Middle frontal gyrus (tissue), 1 donor: ENCODE data around the gene LRRC49.
"Not testable (repeated sequence)": the region's sequence is repeated elsewhere in the genome, so short reads cannot be mapped to it uniquely, and the experiment has no call there.

Experiments
- DNase-seq: peaks from one replicate; pipeline ENCODE4 v3.0.0-alpha.2; 2015; ENCODE audit warnings: low spot score; ENCODE audit errors: extremely low spot score

The LRRC49 gene

DNA sequence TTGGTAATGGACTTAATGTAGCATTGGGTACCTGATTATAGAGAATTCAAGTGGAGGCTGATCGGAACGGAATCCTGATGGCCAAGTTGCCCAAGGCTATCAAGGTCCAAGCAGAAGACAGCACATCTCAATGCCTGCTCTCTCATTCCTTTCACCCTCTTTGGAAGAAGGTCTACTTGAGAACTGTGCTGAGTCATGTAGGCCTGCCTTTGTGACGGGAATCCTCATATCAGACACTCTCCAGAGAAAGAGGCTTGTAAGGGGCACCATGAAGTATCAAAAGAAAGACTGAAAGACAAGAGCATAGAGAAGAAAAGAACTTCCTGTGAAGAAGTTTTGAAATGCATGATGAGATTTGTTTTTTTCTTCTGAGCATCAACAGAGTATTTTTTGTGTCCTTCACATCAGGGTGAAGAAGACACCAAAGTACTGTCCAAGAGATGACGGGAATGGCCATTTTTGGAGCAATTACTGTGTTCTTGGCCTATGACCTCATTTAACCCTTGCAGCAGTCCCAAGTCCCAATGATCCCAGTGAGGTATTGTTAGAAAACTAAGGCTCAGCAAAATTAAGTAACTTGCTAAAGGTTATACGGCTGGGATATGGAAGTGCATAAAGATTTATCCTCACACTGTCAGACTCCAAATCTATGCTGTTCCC is 25.5 kb upstream of the LRRC49 start:
- DNase-seq, result no peak

DNA sequence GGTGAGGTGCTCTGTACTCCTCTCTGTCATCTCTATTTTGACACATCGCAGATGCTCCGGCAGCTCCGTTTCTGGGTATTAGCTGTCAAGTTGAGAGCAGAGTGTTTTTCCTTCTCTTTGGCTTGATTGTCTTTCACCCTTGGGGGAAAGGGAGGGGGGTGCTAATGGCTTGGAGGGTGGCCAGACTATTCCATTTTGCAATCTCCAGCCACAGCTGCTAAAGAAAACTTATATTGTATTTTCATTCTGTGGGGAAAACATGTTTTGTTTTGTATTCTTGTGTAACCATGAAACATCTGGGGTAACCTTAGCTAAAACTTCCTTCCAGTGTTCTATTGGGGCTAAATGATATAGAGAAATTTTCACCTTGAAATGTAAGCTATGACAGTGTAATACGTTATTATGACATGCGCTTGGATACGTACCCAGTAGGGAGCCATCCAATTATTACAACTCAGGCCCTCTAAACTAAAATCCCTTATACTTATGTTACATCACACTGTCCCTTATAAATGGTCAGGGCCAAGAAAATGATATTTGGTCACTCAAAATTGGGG is 24.6 kb upstream of the LRRC49 start:
- no peak for DNase-seq

GRCh38 chr15:70869346-70869745 is 23.3 kb upstream of the LRRC49 start:
- no peak for DNase-seq

DNA sequence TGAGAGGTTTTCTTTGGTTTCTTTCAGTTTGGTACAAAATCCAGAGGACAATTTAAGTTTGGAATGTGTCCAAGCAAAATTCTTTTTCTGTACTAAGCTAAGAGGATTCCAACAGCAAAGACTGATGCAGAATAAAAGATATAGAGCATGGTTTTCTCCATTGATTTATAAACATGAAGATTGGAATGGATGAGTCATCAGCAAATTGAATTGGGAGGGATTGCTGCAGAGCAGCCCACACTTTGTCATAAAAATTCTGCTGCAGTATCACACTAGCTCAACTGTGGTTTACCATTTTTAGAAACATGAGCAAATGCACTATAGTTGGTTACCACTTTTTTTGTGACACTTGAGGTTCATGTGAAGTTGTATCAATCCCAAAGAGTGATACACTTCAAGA is 22.6 kb upstream of the LRRC49 start:
- peak; percentile 50 for DNase-seq

GRCh38 chr15:70871490-70871889 is 21.1 kb upstream of the LRRC49 start:
- not testable (repeated sequence) for DNase-seq

DNA sequence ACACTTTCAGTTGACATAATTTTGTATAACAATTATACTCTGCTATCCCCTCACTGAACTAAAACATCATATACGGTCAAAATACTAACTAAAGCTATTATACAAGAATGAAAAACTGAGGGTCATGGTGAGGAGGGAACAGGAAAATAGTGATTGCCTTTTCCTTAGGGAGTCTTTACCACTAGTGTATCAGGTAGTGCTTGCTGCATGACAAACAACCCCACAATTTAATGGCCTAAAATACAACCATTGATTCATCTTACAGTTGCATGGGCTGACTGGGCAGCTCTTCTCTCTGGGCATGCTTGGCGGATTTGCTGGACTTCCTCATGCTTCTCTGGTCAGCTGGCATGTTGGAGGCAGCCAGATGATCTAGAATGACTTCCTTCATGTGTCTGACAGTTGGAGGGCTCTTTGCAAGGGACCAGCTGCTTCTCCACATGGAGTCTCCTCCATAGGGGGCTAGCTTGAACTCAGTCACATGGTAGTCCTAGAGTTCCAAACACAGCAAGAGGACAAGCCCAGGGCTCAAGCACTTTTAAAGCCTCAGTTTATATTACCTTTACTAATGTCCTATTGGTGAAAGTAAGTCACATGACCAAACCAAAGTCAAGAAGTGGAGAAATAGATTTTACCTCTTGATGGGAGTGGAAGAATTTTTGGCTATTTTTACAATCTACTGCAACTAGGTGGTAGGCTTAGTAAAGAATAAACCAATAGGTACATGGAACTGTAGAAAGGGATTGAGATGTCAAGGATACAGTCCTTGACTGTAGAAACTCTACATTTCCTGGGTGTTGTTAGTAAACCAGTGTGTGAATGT is 19.2 kb upstream of the LRRC49 start:
- no peak for DNase-seq

GRCh38 chr15:70875001-70875782 is 17.4 kb upstream of the LRRC49 start:
- peak; percentile 63 for DNase-seq

- DNase-seq, result no peak
These were observed 16.6 kb upstream of the LRRC49 start for GRCh38 chr15:70876011-70876410.

DNA sequence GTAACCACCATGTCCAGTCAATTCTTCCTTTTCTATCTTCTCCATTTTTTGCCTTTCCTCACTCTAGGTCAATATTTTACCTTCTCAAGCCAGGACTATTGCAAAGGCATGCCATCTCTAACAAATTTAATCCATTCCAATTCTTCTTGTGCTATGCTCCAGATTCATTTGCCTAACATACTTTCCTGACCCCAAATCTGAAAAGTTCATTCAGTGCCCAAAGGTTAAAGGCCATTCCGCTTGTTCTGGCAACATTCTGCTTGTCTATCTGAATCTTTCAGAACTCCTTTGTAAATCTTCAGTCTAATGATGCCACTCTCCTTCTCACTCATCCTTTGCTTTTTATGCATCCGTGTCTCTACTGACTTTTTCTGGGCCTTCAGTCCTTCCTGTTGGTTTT is 15.9 kb upstream of the LRRC49 start:
- no peak for DNase-seq

GRCh38 chr15:70879401-70879800 is 13.2 kb upstream of the LRRC49 start:
- no peak for DNase-seq

- no peak for DNase-seq
These were observed 11.8 kb upstream of the LRRC49 start for GRCh38 chr15:70880781-70881180.

GRCh38 chr15:70882361-70882760 is 10.3 kb upstream of the LRRC49 start:
- DNase-seq, result no peak

DNA sequence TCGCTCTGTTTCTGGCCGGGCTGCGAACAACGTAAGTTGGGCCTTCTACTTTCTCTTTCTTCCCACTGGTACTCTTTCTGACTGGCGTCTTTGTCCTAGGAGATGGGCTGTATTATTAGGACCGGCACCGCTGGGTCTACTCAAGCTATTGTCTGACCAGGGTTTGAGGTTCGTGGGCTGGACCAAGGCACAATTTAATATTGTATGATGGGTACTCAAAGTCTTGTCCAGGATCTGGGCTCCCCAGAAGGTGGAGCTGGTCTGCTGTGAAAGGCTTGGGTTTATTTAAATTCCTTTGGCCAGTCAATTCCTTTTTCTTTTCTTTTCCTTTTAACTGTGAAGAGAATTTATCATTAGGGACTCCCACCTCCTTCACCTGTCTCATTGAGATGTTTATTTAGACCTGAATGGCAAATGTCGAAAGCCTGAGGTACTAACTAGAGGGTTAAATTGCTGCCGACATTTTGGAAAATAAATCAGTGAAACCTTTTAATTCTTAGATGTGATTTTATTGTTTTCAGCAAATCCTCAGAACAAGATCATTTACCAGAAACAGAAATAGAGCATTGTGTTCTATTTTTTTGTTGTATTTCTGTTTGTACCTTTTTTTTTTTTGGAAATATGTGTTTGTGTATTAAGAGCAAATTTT is 410 bp downstream of the LRRC49 start:
- no peak for DNase-seq

- DNase-seq, result no peak
These were observed 9.5 kb downstream of the LRRC49 start for GRCh38 chr15:70902107-70902506.

DNA sequence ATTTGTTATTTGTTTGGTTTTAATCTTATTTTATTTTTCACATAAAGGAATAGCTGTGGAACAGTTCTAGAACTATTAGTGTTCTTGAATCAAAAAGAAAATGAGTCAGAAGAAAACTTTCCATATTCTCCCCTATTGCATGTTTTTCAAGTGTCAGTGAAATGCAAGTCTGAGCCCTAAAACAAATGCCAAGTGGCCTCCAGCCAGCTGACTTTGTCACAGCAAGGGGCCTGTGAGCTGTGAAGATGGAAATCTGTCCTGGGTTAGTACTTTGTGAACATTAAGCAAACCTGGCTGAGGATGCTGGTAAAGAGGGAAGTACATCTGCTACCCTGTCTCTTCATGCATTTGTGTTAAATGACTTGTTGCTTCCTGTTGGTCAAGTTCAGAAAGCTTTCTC is 14.2 kb downstream of the LRRC49 start:
- DNase-seq, result no peak

- DNase-seq, result no peak
These were observed 15.3 kb downstream of the LRRC49 start for GRCh38 chr15:70907784-70908471.

DNA sequence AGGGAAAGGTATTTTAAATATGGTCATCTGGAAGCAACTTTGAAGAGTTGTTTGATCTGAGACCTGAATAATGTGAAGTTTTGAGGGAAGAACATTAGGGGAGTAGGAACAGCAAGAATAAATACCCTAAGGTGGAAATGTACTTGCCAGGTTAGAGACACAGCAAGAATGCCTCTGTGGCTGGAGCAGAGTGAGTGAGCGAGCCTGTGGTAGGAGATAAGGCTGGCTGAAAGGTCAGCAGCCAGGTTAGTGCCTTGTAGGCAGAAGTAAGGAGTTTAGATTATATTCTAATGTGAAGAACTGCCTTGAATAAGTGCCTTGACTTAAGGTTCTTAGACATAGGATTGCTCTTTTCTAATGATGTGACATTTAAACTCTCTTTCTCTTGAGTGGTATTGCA is 18.3 kb downstream of the LRRC49 start:
- DNase-seq, result no peak

- no peak for DNase-seq
These were observed 19.6 kb downstream of the LRRC49 start for GRCh38 chr15:70912187-70912586.

DNA sequence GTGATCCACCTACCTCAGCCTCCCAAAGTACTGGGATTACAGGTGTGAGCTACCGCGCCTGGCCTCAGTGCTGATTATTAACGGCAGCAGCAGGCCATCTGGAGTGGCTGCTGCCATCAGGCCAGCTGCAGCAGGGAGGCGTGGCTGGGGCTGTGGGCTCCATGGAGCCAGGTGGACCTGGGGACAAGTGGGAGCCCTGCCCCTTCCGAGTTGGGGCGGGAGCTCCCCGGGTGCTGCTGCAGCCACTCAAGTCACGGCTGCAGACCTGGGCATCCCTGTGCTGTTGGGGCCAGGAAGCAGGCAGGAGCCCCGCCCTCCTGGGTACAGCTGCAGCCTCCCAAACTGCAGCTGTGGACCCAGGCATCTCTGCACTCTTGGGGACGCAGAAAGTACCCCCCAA is 23.9 kb downstream of the LRRC49 start:
- no peak for DNase-seq

GRCh38 chr15:70917955-70918354 is 25.3 kb downstream of the LRRC49 start:
- no peak for DNase-seq
